Measurements from ENCODE around the gene TUBGCP2. TPM values are rescaled to one million over a fixed set of nuclear protein-coding genes. Genes with fewer than 3 reads are reported as not detected.

The TUBGCP2 gene
- total and polyA plus RNA-seq, 2 of the 13 experiments (the other 11 are each of a cell fraction or from before 2014, with no cell fraction given), result 21.3 to 34.5 TPM

DNA sequence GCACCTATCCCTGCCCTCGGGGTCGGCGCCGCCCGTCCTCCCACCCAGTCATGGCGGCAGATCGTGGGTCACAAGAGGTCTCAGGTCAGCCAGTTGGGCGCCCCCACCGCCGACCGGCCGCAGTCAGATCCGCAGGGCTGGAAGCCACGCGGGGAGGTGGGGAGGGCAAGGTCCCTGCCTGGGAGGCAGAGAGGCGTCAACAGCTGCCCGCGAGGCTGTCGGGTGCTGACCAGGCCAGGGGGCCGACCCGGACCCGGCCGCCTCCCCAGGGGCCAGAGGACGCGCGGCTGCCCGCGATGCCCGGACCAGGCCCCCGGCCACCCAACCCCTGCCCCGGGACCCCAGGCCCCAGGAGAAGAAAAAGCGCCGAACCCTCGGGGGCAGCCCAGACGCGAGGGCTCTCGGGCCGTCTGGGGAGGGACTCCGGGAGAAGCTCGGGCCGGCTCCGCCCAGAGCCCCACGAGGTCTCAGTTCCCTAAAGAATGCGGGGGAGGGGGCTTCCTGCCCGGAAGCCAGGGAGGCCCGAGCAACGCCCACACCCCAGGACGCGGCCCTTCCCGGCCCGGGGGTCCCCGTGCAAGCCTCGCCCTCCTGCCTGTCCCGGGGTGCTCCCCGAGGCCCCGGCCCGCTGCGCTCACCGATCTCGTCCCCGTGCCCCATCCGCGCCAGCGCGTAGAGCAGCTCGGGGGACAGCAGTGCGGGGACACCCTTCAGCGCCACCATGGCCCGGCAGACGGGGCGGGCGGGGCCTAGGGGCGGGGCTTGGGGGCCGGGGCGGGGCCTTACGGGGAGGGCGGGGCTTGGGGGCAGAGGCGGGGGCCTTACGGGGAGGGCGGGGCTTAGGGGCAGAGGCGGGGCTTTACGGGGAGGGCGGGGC lies 48.9 kb upstream of the TUBGCP2 start, which contains the start of gene FUOM (continued):
- TF ChIP-seq CEBPB (IDR thresholded peaks at IDR 0.05; ENCODE audit: borderline replicate concordance, low read depth, low read length) (no peak), ZSCAN31 (CRISPR knock-in tag; IDR thresholded peaks at IDR 0.05; ENCODE audit: low read depth) (no peak), ZKSCAN8 (CRISPR knock-in tag; IDR thresholded peaks at IDR 0.05; ENCODE audit: borderline replicate concordance) (no peak), CC2D1A (CRISPR knock-in tag; IDR thresholded peaks at IDR 0.05) (no peak), NFYB (CRISPR knock-in tag; IDR thresholded peaks at IDR 0.05) (no peak), SIN3B (IDR thresholded peaks at IDR 0.05; ENCODE audit: low read length) (no peak), ZNF772 (CRISPR knock-in tag; IDR thresholded peaks at IDR 0.05) (0 out of 2 replicates have a peak, but pooled peaks have one; percentile 15), YY1 (IDR thresholded peaks at IDR 0.05; ENCODE audit: insufficient read depth, insufficient replicate concordance, low read depth, low read length) (peak; percentile 64), DNMT1 (CRISPR knock-in tag; IDR thresholded peaks at IDR 0.05) (no peak), ZNF557 (CRISPR knock-in tag; IDR thresholded peaks at IDR 0.05) (no peak), ZNF572 (CRISPR knock-in tag; IDR thresholded peaks at IDR 0.05) (no peak), ZNF225 (CRISPR knock-in tag; IDR thresholded peaks at IDR 0.05) (no peak; the same call in none of the 2 replicates), SPEN (CRISPR knock-in tag; IDR thresholded peaks at IDR 0.05; ENCODE audit: low read depth) (0 out of 2 replicates have a peak, but pooled peaks have one; percentile 7), ZNF879 (CRISPR knock-in tag; IDR thresholded peaks at IDR 0.05) (no peak; the same call in 1 of the 2 replicates), STAG1 (CRISPR knock-in tag; IDR thresholded peaks at IDR 0.05) (no peak), ZNF138 (CRISPR knock-in tag; IDR thresholded peaks at IDR 0.05; ENCODE audit: low read depth) (no peak; the same call in 1 of the 2 replicates)
- TF ChIP-seq, protein P1, sequence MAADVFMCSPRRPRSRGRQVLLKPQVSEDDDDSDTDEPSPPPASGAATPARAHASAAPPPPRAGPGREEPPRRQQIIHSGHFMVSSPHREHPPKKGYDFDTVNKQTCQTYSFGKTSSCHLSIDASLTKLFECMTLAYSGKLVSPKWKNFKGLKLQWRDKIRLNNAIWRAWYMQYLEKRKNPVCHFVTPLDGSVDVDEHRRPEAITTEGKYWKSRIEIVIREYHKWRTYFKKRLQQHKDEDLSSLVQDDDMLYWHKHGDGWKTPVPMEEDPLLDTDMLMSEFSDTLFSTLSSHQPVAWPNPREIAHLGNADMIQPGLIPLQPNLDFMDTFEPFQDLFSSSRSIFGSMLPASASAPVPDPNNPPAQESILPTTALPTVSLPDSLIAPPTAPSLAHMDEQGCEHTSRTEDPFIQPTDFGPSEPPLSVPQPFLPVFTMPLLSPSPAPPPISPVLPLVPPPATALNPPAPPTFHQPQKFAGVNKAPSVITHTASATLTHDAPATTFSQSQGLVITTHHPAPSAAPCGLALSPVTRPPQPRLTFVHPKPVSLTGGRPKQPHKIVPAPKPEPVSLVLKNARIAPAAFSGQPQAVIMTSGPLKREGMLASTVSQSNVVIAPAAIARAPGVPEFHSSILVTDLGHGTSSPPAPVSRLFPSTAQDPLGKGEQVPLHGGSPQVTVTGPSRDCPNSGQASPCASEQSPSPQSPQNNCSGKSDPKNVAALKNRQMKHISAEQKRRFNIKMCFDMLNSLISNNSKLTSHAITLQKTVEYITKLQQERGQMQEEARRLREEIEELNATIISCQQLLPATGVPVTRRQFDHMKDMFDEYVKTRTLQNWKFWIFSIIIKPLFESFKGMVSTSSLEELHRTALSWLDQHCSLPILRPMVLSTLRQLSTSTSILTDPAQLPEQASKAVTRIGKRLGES (CRISPR knock-in tag; IDR thresholded peaks at IDR 0.05; ENCODE audit: borderline replicate concordance), result no peak; the same call in 1 of the 2 replicates
- TF ChIP-seq, protein P2, sequence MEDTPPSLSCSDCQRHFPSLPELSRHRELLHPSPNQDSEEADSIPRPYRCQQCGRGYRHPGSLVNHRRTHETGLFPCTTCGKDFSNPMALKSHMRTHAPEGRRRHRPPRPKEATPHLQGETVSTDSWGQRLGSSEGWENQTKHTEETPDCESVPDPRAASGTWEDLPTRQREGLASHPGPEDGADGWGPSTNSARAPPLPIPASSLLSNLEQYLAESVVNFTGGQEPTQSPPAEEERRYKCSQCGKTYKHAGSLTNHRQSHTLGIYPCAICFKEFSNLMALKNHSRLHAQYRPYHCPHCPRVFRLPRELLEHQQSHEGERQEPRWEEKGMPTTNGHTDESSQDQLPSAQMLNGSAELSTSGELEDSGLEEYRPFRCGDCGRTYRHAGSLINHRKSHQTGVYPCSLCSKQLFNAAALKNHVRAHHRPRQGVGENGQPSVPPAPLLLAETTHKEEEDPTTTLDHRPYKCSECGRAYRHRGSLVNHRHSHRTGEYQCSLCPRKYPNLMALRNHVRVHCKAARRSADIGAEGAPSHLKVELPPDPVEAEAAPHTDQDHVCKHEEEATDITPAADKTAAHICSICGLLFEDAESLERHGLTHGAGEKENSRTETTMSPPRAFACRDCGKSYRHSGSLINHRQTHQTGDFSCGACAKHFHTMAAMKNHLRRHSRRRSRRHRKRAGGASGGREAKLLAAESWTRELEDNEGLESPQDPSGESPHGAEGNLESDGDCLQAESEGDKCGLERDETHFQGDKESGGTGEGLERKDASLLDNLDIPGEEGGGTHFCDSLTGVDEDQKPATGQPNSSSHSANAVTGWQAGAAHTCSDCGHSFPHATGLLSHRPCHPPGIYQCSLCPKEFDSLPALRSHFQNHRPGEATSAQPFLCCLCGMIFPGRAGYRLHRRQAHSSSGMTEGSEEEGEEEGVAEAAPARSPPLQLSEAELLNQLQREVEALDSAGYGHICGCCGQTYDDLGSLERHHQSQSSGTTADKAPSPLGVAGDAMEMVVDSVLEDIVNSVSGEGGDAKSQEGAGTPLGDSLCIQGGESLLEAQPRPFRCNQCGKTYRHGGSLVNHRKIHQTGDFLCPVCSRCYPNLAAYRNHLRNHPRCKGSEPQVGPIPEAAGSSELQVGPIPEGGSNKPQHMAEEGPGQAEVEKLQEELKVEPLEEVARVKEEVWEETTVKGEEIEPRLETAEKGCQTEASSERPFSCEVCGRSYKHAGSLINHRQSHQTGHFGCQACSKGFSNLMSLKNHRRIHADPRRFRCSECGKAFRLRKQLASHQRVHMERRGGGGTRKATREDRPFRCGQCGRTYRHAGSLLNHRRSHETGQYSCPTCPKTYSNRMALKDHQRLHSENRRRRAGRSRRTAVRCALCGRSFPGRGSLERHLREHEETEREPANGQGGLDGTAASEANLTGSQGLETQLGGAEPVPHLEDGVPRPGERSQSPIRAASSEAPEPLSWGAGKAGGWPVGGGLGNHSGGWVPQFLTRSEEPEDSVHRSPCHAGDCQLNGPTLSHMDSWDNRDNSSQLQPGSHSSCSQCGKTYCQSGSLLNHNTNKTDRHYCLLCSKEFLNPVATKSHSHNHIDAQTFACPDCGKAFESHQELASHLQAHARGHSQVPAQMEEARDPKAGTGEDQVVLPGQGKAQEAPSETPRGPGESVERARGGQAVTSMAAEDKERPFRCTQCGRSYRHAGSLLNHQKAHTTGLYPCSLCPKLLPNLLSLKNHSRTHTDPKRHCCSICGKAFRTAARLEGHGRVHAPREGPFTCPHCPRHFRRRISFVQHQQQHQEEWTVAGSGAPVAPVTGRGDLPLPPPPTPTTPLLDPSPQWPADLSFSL (CRISPR knock-in tag; IDR thresholded peaks at IDR 0.05), result no peak; the same call in 1 of the 2 replicates
- TF ChIP-seq, protein P3, sequence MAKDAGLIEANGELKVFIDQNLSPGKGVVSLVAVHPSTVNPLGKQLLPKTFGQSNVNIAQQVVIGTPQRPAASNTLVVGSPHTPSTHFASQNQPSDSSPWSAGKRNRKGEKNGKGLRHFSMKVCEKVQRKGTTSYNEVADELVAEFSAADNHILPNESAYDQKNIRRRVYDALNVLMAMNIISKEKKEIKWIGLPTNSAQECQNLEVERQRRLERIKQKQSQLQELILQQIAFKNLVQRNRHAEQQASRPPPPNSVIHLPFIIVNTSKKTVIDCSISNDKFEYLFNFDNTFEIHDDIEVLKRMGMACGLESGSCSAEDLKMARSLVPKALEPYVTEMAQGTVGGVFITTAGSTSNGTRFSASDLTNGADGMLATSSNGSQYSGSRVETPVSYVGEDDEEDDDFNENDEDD (CRISPR knock-in tag; IDR thresholded peaks at IDR 0.05; ENCODE audit: borderline replicate concordance), result no peak; the same call in 1 of the 2 replicates
